Measurements from ENCODE around the gene CREBBP. TPM values are rescaled to one million over a fixed set of nuclear protein-coding genes. Genes with fewer than 3 reads are reported as not detected.

CREBBP gene
- total and polyA plus RNA-seq, 9 of the 15 experiments (the other 6 are each of a cell fraction or from before 2014, with no cell fraction given) = 0.70 to 24.8 (median 5.6) TPM

DNA sequence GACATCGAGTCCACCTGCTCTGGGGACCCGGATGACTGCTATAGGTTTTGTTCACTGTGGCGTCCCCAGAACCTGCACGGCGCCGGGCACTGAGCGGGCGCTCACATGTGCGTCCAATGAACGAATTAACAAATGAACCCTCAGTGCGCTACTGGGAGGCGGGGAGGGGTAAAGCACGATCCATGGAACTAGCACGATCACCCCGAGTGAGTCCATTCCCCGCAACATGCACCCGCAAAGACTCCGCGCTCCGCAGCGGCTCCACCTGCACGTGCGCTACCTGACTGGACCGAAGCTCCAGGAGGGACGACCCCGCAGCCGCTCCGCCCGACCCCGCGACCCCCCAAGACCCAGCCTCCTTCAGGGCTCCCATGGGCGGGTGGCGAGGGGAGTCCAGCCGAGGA is 163.7 kb downstream of the CREBBP start (continued):
- TF ChIP-seq, protein P1, sequence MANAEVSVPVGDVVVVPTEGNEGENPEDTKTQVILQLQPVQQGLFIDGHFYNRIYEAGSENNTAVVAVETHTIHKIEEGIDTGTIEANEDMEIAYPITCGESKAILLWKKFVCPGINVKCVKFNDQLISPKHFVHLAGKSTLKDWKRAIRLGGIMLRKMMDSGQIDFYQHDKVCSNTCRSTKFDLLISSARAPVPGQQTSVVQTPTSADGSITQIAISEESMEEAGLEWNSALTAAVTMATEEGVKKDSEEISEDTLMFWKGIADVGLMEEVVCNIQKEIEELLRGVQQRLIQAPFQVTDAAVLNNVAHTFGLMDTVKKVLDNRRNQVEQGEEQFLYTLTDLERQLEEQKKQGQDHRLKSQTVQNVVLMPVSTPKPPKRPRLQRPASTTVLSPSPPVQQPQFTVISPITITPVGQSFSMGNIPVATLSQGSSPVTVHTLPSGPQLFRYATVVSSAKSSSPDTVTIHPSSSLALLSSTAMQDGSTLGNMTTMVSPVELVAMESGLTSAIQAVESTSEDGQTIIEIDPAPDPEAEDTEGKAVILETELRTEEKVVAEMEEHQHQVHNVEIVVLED (CRISPR knock-in tag; IDR thresholded peaks at IDR 0.05) = no peak
- no peak for TF ChIP-seq CREB1 (IDR thresholded peaks at IDR 0.05)
- 0 out of 2 replicates have a peak, but pooled peaks have one; percentile 36 for TF ChIP-seq CREB1 (CRISPR knock-in tag; IDR thresholded peaks at IDR 0.05)
- TF ChIP-seq DNMT1 (IDR thresholded peaks at IDR 0.05) = no peak
- TF ChIP-seq MEF2A (IDR thresholded peaks at IDR 0.05; ENCODE audit: control insufficient read depth, low read depth, low read length) = no peak
- TF ChIP-seq, protein P2, sequence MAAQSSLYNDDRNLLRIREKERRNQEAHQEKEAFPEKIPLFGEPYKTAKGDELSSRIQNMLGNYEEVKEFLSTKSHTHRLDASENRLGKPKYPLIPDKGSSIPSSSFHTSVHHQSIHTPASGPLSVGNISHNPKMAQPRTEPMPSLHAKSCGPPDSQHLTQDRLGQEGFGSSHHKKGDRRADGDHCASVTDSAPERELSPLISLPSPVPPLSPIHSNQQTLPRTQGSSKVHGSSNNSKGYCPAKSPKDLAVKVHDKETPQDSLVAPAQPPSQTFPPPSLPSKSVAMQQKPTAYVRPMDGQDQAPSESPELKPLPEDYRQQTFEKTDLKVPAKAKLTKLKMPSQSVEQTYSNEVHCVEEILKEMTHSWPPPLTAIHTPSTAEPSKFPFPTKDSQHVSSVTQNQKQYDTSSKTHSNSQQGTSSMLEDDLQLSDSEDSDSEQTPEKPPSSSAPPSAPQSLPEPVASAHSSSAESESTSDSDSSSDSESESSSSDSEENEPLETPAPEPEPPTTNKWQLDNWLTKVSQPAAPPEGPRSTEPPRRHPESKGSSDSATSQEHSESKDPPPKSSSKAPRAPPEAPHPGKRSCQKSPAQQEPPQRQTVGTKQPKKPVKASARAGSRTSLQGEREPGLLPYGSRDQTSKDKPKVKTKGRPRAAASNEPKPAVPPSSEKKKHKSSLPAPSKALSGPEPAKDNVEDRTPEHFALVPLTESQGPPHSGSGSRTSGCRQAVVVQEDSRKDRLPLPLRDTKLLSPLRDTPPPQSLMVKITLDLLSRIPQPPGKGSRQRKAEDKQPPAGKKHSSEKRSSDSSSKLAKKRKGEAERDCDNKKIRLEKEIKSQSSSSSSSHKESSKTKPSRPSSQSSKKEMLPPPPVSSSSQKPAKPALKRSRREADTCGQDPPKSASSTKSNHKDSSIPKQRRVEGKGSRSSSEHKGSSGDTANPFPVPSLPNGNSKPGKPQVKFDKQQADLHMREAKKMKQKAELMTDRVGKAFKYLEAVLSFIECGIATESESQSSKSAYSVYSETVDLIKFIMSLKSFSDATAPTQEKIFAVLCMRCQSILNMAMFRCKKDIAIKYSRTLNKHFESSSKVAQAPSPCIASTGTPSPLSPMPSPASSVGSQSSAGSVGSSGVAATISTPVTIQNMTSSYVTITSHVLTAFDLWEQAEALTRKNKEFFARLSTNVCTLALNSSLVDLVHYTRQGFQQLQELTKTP (IDR thresholded peaks at IDR 0.05; ENCODE audit: low read depth in 1 of 2, partially characterized antibody in 2 of 2) = peak in 1 of 2 experiments; percentile 11
- TF ChIP-seq, protein P3, sequence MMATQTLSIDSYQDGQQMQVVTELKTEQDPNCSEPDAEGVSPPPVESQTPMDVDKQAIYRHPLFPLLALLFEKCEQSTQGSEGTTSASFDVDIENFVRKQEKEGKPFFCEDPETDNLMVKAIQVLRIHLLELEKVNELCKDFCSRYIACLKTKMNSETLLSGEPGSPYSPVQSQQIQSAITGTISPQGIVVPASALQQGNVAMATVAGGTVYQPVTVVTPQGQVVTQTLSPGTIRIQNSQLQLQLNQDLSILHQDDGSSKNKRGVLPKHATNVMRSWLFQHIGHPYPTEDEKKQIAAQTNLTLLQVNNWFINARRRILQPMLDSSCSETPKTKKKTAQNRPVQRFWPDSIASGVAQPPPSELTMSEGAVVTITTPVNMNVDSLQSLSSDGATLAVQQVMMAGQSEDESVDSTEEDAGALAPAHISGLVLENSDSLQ (IDR thresholded peaks at IDR 0.05) = no peak
- TF ChIP-seq ZZZ3 (IDR thresholded peaks at IDR 0.05) = no peak
- TF ChIP-seq POLR3G (IDR thresholded peaks at IDR 0.05; ENCODE audit: extremely low read depth, insufficient read length, insufficient replicate concordance) = no peak
- no peak for TF ChIP-seq TBP (optimal IDR thresholded peaks at IDR 0.05; ENCODE audit: low read depth, low read length)
- no peak for TF ChIP-seq ZNF431 (CRISPR knock-in tag; IDR thresholded peaks at IDR 0.05)
- no peak for TF ChIP-seq SOX6 (IDR thresholded peaks at IDR 0.05)
- TF ChIP-seq FOXA3 (CRISPR knock-in tag; conservative IDR thresholded peaks at IDR 0.05 in 1 of 2, IDR thresholded peaks at IDR 0.05 in 1 of 2) = peak in 1 of 2 experiments; percentile 54; a peak in 1 of 4 replicates
- no peak for TF ChIP-seq NFIC (IDR thresholded peaks at IDR 0.05)
- TF ChIP-seq, protein P4, sequence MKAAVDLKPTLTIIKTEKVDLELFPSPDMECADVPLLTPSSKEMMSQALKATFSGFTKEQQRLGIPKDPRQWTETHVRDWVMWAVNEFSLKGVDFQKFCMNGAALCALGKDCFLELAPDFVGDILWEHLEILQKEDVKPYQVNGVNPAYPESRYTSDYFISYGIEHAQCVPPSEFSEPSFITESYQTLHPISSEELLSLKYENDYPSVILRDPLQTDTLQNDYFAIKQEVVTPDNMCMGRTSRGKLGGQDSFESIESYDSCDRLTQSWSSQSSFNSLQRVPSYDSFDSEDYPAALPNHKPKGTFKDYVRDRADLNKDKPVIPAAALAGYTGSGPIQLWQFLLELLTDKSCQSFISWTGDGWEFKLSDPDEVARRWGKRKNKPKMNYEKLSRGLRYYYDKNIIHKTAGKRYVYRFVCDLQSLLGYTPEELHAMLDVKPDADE (conservative IDR thresholded peaks at IDR 0.05; ENCODE audit: control insufficient read depth, low read depth, low read length) = no peak
- no peak for TF ChIP-seq ZNF561 (CRISPR knock-in tag; conservative IDR thresholded peaks at IDR 0.05)
- no peak for TF ChIP-seq ZNF76 (CRISPR knock-in tag; IDR thresholded peaks at IDR 0.05; ENCODE audit: borderline replicate concordance)
- TF ChIP-seq JUN (IDR thresholded peaks at IDR 0.05; ENCODE audit: borderline replicate concordance, low read depth, low read length) = no peak
- TF ChIP-seq JUN (CRISPR knock-in tag; IDR thresholded peaks at IDR 0.05; ENCODE audit: borderline replicate concordance) = 0 out of 2 replicates have a peak, but pooled peaks have one; percentile 82
- no peak for TF ChIP-seq CAMTA2 (CRISPR knock-in tag; conservative IDR thresholded peaks at IDR 0.05)

Measured in K562 (cell line).